HT1080 (cell line): ENCODE results near the gene KRT79. TPM values are rescaled to one million over a fixed set of nuclear protein-coding genes. Genes with fewer than 3 reads are reported as not detected.

Experiments
- DNase-seq: peaks from one replicate; pipeline ENCODE4 v3.0.0-alpha.2; 2015; ENCODE audit warnings: low read depth
- total RNA-seq: library from RNA; depleted of rRNA; stranded (reverse); fragments of >200 nt; shearing (Covaris generic); gene quantifications from 2 replicates; pipeline ENCODE4 v1.2.3, GENCODE V29; 2014

Gene KRT79
- total RNA-seq, 1 experiment from 2014 or later, result 0.45 TPM

- no peak for DNase-seq
These were observed 1.3 kb upstream of the KRT79 start for GRCh38 chr12:52835271-52836041.

DNA sequence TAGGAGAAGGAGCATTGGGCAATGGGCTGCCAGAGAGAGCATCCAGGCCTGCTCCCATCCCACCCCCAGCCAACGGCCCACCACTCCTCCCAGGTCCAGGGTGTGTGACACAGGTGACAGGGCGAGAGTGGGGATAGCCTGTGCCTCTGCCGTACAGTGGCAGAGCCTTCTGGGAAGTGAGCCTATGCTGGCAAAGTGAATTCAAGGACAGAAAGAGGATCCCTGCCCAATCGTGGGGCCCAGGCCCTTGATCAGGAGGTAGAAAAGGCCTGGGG lies 553 bp upstream of the KRT79 start:
- DNase-seq, result no peak

DNA sequence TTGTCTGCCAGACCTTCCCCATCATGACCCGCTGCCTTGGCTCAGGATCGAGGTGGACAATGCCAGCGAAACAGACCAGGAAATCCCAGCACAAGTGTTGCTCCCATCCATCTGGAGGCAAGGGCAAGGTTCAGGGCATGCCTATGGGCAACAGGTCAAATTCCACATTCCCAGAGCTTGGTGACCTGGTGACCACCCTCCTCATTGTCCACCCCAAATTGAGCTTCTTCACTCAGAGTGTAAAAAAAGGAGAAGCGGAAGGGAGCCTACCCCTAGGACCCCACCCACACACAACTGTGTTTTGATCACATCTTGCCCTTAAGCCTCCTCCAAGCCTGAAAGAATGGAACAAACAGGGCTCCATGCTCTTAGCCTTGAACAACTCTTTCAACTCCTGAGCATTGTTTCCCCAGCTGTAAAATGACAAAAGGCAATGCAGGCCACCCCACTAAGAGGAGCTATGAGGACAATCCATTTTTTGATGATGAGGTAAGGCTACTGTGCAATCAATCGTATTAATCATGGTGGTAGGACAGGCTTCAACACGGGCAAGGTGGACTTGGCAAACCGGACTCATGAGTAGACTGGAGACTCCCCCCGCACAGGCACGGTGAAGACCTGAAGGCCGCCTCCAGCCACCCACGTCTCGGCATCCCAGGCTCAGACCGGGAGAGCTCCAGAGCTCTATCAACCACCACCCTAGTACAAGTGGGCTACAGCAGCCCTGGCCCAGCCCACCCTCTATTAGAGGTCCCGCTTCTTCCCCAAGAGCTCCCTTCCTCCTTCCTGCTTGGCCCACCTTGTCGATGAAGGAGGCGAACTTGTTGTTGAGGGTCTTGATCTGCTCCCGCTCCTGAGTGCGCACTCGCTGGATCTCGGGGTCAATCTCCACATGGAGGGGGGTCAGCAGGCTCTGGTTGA lies 866 bp downstream of the KRT79 start:
- no peak for DNase-seq

GRCh38 chr12:52832451-52832850 lies 1.7 kb downstream of the KRT79 start:
- DNase-seq, result no peak

- no peak for DNase-seq
These were observed 2.9 kb downstream of the KRT79 start for GRCh38 chr12:52831251-52831650.

DNA sequence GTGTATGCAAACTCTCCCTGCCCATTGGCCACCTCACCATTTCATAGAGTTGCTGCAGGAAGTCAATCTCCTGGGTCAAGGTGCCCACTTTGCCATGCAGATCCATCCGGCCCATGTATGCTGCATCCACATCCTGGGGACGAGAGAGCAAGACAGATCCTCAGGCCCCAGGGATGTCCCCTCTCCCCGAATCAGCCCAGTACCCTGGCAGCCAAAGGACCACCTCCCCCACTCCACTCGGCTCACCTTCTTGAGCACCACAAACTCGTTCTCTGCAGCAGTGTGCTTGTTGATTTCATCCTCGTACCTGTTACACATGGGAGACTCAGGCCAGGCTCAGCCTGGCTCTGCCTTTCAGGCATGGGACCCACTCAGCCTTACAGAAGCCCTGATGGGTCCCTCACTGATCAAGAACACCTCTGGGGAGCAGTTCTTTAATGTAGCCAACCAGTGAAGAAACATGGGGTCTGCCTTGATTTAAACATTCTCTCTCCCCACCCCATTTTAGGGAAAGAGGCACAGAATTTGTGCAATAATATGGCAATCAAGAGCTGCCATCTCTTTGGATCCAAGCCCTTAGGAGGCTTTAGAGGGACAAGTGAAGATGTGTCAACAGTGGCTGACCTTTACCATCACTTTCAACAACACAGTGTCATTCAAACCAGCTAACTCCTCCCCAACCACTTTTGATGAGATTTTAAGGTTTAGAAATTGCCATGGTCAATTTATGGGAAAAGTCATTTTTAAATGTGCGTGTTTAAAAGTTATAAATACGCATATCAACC lies 3.9 kb downstream of the KRT79 start:
- DNase-seq, result no peak

DNA sequence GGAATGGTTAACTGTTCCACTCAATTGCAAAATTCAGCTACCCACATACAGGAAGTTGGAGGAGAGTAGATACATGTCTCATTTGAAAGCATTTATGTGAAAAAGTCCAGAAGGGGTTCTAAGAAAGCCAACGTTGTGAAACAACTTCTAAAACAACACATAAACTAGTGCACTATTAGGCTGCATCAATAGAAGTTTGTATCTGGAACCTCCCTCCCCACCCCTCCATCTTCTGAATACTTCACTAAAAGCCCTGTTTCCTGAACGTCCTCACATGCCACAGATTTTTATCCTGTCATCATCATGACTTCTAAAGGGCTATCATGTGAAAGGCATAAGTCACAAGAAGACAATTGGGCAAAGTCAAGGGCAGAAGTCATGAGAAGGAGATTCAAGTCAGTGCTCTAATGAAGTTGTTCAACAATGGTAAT lies 5.5 kb downstream of the KRT79 start:
- DNase-seq, result no peak

DNA sequence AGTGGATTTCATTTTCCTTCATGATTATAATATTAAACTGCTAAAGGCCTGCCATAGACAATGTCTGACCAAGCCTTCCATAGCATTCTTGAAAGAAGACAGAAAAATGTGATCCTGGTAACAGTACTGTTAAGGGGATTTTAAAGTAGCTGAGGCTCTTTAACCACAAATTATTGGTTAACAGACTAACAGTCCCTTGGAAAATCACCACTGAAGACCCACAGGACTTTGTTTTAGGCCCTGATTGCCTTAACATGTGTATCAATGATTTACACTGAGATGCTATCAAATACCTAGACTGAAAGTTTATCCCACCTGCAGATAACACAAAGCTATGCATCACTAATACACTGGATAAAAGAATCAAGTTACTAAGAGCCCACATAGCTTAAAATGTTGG lies 6.0 kb downstream of the KRT79 start:
- no peak for DNase-seq

GRCh38 chr12:52827499-52828090 lies 6.5 kb downstream of the KRT79 start:
- DNase-seq, result no peak

- no peak for DNase-seq
These were observed 7.3 kb downstream of the KRT79 start for GRCh38 chr12:52826611-52827498.

DNA sequence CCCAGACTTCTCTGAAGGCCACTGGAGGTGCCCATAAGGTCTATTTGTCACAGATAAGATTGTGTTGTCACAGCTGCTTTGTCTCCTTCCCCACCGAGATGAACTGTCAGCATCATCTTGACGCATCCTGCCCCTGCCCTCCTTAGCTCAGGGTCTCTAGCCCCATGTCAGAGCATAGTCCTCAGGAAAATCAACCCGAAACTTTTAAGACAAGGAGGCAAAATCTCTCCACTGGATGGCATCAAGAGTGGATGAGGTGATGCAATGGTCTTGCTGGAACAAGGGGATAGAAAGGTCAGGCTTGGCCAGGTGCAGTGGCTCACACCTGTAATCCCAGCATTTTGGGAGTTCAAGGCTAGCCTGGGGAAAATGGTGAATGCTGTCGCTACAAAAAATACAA lies 8.2 kb downstream of the KRT79 start:
- DNase-seq, result no peak

GRCh38 chr12:52824741-52825410 lies 9.2 kb downstream of the KRT79 start:
- no peak for DNase-seq

DNA sequence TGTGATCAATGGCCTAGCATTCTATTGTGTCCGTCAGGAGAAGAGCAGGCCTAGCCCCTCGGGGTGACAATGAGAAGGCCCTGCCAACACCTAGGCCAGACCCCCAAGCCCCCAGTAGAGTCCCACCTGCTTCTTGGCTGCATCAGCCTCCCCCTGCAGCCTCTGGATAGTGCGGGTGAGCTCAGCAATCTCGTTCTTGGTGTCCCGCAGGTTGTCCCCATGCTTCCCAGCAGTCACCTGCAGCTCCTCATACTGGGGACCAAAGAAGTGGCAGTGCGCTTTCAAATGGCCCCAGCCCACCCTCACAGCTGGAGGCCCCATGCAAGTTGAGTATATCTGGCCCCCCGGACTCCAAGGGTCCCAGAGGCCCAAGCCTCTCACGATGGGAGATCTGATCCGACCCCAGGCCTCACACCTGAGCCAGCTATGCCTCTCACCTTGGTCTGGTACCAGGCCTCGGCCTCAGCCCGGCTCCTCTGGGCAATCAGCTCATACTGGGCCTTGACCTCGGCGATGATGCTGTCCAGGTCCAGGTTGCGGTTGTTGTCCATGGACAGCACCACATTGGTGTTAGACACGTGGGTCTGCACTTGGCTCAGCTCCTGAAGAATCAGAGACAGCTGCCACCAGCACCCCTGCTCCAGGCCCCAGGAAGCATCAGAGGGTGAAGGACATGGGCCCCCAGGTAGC lies 10.2 kb downstream of the KRT79 start:
- DNase-seq, result no peak

GRCh38 chr12:52822771-52823510 lies 11.2 kb downstream of the KRT79 start:
- no peak for DNase-seq

GRCh38 chr12:52821826-52822660 lies 12.1 kb downstream of the KRT79 start:
- no peak for DNase-seq

GRCh38 chr12:52821071-52821730 lies 12.9 kb downstream of the KRT79 start:
- no peak for DNase-seq

- no peak for DNase-seq
These were observed 13.6 kb downstream of the KRT79 start for GRCh38 chr12:52820521-52820920.
